NCI-H187 (cell line): ENCODE data around the gene TOB1.
"Not testable (repeated sequence)": the region's sequence is repeated elsewhere in the genome, so short reads cannot be mapped to it uniquely, and the experiment has no call there.

ENCODE experiments used
- DNase-seq, 2 experiments: peaks; one replicate each; lab custom pipeline; 2025; lab: John Stamatoyannopoulos, UW

Gene TOB1

DNA sequence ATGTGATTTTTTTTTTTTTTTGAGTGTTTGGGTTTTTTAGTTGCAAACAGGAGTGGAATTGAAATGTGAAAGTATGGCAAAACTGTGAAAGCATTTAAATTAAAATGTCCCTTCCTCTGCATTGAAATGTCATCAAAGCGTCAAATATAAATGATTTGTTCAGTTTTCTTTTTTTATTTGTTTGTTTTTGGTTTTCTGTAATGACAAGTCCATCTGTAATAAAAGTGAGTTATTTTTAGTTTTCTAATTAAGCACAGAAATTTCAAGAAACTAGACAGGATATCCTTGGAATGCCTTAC lies 1.9 kb upstream of the TOB1 start:
- DNase-seq = no peak

GRCh38 chr17:50867363-50868139 lies 1.4 kb upstream of the TOB1 start:
- DNase-seq = peak; percentile 80 to 82

- no peak for DNase-seq
Measured at GRCh38 chr17:50866950-50867362, 802 bp upstream of the TOB1 start.

GRCh38 chr17:50865868-50866260 lies 290 bp downstream of the TOB1 start:
- DNase-seq = no peak

DNA sequence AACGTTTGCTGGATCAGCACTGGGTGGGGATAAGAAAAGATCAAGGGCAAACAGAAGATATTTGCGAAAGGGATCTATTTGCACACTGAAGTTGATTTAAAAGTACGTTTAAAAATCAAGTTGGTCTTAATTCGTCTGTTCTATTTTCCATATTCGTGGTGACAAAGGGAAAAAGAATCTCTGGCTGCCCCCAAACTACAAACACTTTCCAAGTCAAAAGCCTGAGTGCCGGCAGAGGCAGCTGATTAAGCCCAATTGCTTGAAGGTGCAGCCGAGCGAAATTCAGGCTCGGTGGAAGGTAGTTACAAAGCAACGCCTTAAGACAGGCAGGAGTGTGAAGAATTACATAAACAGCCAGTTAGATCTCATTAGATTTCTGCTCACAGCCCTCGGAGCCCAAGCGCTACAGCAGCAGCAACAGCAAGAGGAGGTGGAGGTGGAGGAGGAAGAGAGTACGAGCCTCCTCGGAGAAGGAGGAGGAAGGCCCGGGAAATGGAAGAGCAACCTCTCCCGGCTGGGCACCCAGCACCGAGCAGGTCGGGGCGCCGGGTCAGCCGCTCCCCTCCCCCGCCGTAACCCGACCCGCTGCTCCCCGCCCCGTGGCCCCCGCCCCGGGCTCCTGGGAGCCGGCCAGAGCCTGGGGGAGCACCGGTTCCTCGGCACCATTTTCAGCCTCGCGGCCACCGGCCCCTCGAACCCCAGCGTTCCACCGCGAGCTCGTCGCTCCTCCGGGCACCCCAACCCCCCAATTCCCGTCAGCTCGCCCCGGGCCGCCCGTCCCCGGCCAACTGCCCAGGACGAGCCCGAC lies 890 bp downstream of the TOB1 start:
- peak in 1 of 2 experiments; percentile 22 for DNase-seq

GRCh38 chr17:50864747-50865059 lies 1.5 kb downstream of the TOB1 start:
- DNase-seq = no peak

DNA sequence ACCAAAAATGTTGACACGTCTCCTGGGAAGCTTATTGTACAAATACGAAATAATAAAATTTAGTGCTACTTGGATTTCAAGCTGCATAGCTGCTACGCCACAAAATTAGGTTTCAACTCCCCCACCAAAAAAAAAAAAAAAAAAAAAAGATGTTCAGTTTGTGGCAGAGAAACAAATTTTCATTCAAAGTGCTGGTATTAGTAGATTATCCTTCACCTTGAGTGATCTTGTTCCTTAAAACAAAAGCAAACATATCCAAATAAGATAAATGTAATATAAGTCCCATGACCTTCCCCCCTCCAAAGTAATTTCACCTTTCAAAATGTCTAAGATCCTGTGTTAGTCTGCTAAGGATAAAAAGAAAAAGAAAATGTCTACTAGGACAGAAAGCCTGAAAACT lies 2.2 kb downstream of the TOB1 start:
- no peak for DNase-seq

- no peak for DNase-seq
Measured at GRCh38 chr17:50863221-50863843, 2.8 kb downstream of the TOB1 start.

DNA sequence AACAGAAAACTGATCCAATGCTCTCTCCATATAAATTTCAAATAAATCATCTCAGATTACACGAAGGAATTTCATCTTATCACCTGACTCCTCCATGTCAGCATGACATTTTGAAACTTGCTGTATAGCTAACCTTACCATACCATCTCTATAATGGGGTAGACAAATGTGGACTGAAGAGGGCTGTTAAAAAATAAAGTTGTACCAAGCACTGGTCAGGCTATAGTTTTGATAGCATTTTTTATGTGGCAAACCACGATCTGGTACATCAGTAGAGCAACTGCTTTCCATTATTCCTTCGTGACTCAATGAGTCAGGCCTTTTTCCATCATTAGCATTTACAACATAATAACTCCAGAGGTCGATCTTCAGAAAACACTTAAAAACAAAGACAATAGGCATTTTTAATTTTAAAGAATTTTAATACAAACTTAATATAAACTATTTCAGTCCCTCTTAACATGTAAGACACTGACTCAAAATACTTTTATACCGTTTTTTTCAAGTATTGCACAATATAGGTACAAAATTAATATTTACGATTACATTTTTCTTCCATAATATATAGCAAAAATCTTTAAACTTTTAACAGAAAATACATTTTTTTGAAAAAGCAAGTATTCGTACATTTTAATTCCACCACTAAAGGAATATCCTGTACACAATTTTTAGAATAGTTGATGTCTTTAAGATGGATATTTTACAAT lies 4.2 kb downstream of the TOB1 start:
- no peak for DNase-seq

- DNase-seq = no peak
Measured at GRCh38 chr17:50861334-50861676, 4.8 kb downstream of the TOB1 start.

- DNase-seq = not testable (repeated sequence)
Measured at GRCh38 chr17:50859727-50860126, 6.4 kb downstream of the TOB1 start.

DNA sequence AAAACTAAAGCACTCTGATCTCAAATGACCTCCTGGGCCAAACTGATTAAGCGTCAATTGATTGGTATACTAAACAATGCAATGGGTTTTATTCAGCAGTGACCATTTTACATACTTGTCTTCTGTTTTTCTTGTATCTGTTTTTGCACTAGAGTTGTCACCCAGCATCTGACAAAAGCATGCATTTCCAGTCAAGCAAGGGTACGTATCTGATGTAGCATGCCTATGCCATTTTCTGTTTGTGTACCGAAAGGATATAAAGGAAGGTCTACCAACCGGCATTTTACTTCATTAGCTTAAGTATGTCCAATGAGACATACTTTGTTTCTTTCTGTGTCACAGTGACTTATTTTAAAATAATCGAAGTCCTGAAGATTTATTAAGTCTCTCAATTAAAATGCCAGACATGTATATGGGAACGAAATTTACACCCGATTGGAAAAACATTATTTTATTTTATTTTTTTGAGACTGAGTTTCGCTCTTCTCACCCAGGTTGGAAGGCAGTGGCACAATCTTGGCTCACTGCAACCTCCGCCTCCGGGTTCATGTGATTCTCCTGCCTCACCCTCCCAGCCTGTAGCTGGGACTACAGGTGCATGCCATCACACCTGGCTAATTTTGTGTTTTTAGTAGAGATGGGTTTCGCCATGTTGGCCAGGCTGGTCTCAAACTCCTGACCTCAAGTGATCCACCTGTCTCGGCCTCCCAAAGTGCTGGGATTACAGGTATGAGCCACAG lies 7.5 kb downstream of the TOB1 start:
- DNase-seq = no peak

DNA sequence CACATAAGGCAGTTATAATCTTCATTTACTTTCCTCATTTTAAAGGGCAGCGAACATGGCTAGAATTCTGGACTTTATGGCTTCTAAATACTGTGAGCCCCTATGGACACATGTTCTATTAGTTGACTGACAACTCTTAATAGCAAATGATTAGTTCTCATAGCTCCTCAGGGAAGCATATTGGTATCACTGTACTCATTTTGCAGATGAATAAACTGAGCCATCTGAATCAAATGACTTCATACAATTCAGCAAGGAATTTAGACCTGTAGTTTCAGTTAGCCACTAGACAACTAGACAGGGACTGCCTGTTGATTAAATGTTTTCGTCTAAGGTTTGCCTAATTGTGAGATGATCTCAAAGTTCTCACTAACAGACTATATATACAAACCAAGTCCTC lies 9.7 kb downstream of the TOB1 start:
- DNase-seq = no peak

DNA sequence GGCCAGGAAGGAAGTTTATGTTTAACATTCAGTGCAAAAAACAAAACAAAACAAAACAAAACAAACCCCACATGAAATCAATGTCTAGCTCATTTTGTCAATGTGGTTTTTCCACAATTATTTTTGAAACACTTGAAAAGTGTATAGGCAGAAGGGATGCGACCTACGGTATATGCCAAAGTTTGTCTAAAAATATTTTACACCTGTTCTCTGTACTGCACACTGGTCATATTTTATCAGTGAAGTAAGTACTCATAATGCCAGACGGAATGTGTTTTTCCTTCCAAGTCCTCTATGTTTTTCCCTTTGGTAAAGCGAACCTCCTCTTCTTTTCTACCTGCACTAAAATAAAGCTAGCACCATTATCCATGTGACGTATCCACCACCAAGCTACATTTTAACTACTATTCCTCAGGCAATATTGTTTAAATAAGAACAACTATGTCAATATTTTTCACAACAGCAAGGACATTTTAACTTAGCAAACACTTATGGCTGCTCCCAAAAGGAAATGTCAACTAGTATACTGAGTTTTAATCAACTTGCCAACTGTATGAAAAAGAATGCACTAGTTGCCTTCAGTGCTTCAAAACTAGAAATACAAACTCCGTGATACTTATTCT lies 10.3 kb downstream of the TOB1 start:
- no peak for DNase-seq

- no peak for DNase-seq
Measured at GRCh38 chr17:50853781-50854180, 12.4 kb downstream of the TOB1 start.

GRCh38 chr17:50853015-50853615 lies 13.0 kb downstream of the TOB1 start:
- DNase-seq = no peak

DNA sequence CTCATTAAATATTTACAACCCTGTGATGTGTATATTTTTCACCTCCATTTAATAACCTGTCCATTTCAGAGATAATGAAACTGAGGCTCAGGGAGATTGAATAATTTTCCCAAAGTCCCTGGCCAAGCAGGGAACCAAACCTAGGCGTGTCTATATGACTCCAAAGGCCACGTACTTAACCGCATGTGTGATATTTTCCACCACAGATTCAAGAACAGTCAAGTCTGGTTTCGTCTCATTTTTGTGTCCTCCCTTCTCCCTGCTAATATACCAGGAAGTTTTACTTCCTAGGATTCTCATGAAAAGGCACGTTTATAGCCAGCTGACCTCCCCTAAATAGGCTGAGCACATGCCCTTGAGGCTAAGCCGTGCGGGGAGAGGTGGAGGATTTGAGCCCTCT lies 15.5 kb downstream of the TOB1 start:
- DNase-seq = no peak

DNA sequence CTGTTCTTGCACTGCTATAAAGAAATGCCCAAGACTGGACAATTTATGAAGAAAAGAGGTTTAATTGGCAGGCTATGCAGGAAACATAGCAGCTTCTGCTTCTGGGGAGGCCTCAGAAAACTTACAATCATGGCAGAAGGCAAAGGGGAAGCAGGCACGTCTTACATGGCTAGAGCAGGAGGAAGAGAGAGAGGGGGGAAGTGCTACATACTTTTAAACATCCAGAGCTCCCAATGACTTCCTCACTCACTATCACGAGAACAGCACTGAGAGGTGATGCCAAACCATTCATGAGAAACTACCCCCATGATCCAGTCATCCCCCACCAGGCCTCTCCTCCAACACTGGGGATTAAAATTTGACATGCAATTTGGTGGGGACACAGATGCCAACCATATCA lies 17.4 kb downstream of the TOB1 start:
- no peak for DNase-seq

GRCh38 chr17:50848039-50848438 lies 18.1 kb downstream of the TOB1 start:
- DNase-seq = no peak

- DNase-seq = no peak
Measured at GRCh38 chr17:50847566-50847965, 18.6 kb downstream of the TOB1 start.
